ENCODE data around the gene ANKRD13C.

DNA sequence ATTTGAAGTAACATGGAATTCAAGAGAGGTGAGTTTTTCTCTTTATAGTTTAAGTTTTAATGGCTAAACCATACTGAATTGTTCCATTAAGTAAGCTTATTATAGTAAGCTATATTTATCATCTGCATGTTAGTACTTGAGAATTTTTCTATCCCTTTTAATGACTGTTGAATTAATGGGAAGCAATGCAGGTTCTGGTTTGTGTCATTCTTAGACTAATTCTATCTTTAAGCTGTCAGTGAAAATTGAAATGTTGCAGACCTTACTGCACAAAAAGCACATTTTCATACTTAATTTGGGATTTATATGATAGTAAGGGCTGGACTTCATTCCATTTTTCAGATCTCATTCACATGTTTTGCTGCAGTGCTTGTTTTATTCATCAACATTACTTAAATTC, 107.4 kb downstream of the ANKRD13C start:
- TF ChIP-seq PAX5 (IDR thresholded peaks at IDR 0.05; ENCODE audit: insufficient read depth, low read length, severe bottlenecking) (no peak), POLR2AphosphoS5 (IDR thresholded peaks at IDR 0.05; ENCODE audit: low read depth, low read length) (no peak), POLR2A (IDR thresholded peaks at IDR 0.05; ENCODE audit: low read depth, low read length) (no peak), TAF1 (IDR thresholded peaks at IDR 0.05; ENCODE audit: low read depth, low read length) (no peak), SPI1 (IDR thresholded peaks at IDR 0.05; ENCODE audit: low read depth, low read length) (no peak)
